Measurements from ENCODE around the gene EPS8L3. TPM values are rescaled to one million over a fixed set of nuclear protein-coding genes. Genes with fewer than 3 reads are reported as not detected.
"Not testable (repeated sequence)": the region's sequence is repeated elsewhere in the genome, so short reads cannot be mapped to it uniquely, and the experiment has no call there.

EPS8L3 gene
- total RNA-seq, 1 donor: not detected

DNA sequence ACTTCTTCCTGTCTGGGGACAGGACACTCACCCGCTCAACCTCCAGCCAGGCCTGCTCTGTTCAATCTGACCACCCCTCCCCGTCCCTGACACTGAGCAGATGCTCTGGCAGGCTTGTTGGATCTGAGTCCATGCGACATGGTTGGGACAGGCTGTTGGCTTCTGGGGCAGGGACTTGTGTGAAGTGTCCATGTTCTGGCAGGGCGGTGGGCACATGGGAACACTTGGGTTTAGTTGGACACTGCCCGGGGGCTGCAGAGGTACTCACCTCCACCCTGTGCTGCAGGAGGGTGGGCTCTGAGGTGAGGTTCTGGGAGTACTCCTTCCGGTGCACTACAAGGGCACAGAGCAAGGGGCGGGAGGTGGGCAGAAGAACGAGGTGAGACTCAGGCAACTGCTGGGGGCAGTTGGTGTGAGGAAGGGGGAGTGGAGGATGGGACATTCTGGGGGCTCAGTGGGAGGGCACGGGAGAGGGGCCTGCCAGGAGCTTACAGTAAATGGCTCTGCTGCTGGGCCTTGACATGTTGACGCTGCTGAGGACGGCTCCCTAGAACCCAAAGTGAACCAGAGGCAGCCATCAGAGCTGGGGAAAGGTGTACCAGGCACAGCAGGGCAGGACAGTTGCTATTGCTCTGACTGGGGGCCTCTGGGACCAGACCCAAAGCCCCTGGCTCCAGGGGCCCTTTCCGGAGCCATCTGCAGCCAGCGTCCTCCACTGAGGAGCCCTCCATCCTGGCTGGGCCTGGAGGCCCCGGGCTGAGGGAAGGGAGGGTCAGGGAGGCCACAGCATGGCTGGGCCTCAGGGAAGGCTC lies 2.3 kb downstream of the EPS8L3 start:
- DNase-seq (ENCODE audit: low read depth): peak; percentile 21
- TF ChIP-seq, protein P1, sequence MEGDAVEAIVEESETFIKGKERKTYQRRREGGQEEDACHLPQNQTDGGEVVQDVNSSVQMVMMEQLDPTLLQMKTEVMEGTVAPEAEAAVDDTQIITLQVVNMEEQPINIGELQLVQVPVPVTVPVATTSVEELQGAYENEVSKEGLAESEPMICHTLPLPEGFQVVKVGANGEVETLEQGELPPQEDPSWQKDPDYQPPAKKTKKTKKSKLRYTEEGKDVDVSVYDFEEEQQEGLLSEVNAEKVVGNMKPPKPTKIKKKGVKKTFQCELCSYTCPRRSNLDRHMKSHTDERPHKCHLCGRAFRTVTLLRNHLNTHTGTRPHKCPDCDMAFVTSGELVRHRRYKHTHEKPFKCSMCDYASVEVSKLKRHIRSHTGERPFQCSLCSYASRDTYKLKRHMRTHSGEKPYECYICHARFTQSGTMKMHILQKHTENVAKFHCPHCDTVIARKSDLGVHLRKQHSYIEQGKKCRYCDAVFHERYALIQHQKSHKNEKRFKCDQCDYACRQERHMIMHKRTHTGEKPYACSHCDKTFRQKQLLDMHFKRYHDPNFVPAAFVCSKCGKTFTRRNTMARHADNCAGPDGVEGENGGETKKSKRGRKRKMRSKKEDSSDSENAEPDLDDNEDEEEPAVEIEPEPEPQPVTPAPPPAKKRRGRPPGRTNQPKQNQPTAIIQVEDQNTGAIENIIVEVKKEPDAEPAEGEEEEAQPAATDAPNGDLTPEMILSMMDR (IDR thresholded peaks at IDR 0.05; ENCODE audit: insufficient read depth, low read depth, low read length): no peak
- H3K4me3 ChIP-seq (ENCODE audit: low read depth, low read length): no peak overlapping the region

DNA sequence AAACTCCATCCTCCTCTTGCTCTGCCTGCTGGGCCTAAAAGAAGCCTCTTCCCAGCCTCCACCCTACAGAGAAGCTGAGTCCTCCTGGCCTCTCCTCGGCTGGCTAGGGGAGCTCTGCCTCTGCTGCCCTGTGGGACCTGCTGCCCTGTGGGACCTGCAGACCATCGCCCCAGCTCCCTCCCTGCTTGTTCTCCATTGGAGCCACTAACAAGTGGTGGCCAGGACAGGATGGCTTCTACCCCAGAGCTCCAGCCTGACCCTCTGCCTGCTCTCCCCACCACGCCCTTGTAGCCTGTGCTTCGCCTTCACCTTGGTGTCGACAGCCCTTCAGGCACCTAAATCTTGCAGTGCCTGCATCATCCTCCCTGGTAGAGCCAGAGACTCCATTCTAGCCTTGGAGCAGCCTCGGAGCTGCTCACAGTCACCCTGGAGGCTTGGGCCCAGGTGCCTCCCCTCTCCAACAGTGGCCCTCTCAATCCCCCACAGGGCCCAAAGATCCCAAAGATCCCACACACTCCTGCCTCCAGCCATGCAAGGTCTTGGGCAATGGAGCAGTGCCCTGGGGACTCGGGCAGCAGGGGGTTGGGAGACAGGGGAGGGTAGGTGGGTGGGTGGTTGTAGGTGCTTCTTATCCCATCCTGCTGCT lies 3.0 kb downstream of the EPS8L3 start:
- no peak for DNase-seq (ENCODE audit: low read depth)
- TF ChIP-seq, protein P1 (IDR thresholded peaks at IDR 0.05; ENCODE audit: insufficient read depth, low read depth, low read length): no peak
- no peak overlapping the region for H3K4me3 ChIP-seq (ENCODE audit: low read depth, low read length)

DNA sequence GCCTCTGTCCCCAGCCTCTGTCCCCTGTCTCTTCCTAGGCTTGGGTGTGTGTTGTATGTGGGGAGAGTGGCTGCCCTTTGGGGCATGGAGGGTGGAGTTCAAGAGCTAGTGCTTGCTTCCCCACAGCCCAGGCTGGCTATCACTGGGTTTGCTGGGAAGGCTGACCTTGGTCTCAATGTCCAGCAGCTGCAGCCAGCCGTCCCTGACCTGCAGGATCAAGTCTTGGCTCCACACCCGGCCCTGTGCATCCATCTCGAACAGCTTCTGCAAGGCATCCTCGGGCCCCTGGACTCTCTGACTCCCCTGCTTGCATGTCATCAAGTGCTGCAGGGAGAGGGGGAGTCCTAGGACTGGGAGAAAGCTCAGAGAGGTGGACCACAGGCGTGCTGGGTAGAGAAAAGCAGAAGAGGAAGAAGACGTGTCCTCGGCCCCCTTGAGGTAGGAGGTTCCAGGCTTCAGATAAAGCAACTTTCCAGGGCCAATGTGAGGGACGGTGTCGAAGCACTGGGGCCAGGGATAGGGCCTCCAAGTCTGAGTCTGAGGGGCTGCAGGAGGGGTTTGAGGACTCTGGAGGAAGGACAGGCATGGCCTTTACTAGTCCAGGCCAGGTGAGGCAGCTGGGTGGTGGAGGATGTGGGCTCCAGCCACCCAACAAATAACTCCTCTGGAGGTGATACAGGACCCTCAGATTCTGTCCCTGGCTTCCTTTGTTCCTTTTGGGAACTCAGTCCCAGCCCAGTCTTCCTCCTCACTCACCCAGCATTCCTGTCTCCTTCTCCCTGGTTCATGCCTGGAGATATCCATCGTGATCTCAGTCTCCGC lies 4.0 kb downstream of the EPS8L3 start:
- TF ChIP-seq, protein P1 (IDR thresholded peaks at IDR 0.05; ENCODE audit: insufficient read depth, low read depth, low read length): no peak
- no peak overlapping the region for H3K4me3 ChIP-seq (ENCODE audit: low read depth, low read length)
- no peak for DNase-seq (ENCODE audit: low read depth)

DNA sequence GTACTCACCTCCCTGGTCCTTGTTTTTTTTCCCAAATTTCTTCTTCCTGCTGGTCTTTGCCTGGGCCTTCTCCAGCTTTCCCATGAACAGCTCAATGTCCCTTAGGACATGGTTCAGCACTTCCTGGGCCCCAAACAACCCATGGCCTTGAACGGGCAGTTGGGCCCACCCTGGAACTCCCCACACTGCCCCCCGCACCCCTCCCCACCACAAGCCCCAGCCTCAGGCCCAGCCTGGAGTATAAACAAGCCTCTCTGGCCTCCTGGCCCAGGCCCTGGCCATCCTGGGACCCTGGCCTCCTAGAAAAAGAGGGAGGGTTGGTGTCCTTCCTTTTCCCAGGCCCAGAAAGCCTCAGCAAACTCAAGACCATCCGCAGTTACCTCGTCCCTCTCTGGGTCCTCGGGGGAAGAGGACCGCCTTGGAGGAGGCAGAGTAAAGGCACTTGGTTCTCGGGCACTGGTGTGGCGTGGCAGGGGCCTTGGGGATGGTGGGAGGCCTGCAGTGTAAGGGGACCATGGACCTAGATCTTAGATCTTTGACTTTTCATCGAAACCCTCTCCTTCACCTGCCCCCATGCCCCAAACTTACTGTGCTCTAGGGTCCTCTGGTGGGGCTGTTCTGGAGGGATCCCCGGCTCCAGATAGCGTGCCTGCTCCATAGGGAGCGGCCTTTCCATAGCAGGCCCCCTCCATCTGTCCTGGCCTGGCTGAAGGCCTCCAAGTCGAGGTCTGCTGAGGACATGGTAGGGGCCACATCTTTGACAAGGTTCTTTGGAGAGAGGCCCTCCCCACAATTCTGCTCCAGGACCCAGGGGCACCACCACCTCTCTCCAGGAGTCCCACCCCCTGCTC lies 5.6 kb downstream of the EPS8L3 start:
- DNase-seq (ENCODE audit: low read depth): no peak

DNA sequence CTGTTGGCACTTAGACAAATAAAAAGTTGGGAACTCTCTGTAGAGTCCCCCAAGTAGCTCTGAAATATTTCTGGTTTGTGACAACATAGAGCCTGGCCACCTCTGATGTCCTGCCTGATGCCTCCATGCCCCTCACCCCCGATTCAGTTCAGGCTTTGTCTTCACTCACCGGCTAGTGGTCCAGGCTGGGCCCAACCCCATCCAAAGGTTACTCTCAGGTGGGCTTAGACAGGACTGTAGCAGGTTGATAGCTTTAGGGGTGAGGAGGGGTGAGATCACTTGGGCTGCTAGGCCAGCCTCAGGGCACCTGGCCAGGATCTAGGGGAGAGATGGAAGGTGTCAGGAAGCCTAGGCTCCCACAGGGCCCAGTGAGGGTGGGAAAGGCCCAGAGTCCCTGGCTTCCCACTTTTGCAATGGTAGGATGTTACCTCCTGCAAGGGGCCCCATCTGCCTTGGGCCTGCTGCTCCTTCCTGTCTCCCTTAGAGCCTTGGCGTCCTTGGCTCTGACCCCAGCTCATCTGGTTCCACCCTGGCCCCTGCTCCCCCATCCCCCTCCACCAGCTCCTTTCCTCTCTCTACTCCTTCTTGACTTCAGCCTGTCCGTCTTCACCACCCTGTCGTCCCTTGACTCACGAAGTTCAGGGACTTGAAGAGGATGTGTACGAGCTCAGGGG lies 6.7 kb downstream of the EPS8L3 start:
- no peak for DNase-seq (ENCODE audit: low read depth)
- TF ChIP-seq, protein P1 (IDR thresholded peaks at IDR 0.05; ENCODE audit: insufficient read depth, low read depth, low read length): no peak
- no peak overlapping the region for H3K4me3 ChIP-seq (ENCODE audit: low read depth, low read length)

More for the DNA sequence above, 5.6 kb downstream of the EPS8L3 start:
- TF ChIP-seq, protein P1 (IDR thresholded peaks at IDR 0.05; ENCODE audit: insufficient read depth, low read depth, low read length): no peak
- no peak overlapping the region for H3K4me3 ChIP-seq (ENCODE audit: low read depth, low read length)

DNA sequence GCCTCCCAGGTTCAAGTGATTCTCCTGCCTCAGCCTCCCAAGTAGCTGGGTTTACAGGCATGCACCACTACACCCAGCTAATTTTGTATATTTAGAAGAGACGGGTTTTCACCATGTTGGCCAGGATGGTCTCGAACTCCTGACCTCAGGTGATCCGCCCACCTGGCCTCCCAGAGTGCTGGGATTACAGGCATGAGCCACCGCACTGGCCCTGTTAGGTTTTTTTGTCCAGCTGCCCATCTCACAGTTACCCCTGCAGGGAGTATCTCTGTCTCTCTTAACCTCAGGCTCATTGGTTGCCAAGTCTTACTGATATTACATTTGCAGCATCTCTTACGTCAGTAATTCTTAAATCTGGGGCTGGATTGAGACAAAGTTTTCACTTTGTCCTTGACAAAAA lies 7.4 kb downstream of the EPS8L3 start:
- not testable (repeated sequence) for H3K4me3 ChIP-seq (ENCODE audit: low read depth, low read length); DNase-seq (ENCODE audit: low read depth)

Data from fibroblast of villous mesenchyme (primary cell).